ENCODE data around the gene PROB1.
"Not testable (repeated sequence)": the region's sequence is repeated elsewhere in the genome, so short reads cannot be mapped to it uniquely, and the experiment has no call there.

Gene PROB1

GRCh38 chr5:139387611-139388197, 7.2 kb downstream of the PROB1 start:
- no peak for DNase-seq (ENCODE audit: low read depth in 2 of 2)
- no peak overlapping the region for H3K4me3 ChIP-seq (replicated peaks in 1 of 2; ENCODE audit: low read depth in 2 of 2, low read length in 2 of 2)
- TF ChIP-seq CTCF (IDR thresholded peaks at IDR 0.05; ENCODE audit: low read depth, low read length) = no peak

GRCh38 chr5:139386956-139387355, 7.9 kb downstream of the PROB1 start:
- H3K4me3 ChIP-seq (replicated peaks in 1 of 2; ENCODE audit: low read depth in 2 of 2, low read length in 2 of 2); DNase-seq (ENCODE audit: low read depth in 2 of 2): not testable (repeated sequence)

- DNase-seq (ENCODE audit: low read depth in 2 of 2) = no peak
- H3K4me3 ChIP-seq (replicated peaks in 1 of 2; ENCODE audit: low read depth in 2 of 2, low read length in 2 of 2) = no peak overlapping the region
- no peak for TF ChIP-seq CTCF (IDR thresholded peaks at IDR 0.05; ENCODE audit: low read depth, low read length)
These were observed 8.9 kb downstream of the PROB1 start for GRCh38 chr5:139386050-139386438.

DNA sequence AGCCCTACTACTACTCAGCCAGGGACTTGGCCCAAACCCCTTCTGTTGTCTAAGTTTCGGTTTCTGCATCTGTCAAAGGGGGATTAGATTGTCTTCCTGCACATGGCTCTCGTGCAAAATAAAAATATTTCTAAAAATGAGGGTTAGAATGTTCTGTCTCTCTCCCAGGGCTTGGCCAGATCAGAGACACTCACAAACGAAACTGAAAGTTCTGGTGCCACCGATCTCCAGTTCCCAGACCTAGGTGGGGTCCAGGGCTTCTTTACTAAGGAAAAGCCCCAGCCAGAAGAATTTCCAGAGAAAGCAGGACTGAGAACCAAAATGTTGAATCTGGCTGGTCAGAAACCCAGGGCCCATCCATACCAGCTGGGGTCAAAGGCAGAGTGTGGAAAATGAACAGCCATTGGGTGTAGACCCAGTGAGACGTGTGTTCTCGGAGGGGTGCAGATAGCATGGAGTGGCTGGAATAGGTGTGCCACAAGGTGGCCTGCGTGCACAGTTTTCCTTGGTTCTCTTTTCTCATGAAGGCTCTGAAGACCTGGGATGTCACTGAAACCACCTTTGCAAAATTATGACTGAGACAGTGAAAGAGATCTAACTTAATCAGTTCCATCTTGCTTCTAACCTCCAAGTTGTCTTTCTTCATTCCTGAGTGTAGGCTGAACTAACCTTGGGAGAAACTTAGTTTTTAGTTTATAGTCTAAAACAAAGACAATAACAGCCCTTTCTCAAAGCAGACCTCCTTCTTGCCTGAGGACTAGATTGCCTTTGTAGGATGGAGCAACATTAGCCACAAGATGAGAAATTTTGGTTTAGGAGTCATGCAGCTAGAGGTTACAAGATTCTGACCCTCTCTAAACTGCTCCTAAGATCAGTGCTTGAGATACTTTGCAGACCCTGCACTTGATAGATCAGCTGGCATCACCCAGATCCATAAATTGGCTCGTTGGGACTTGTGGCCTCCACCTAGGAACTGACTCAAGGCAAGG, 9.5 kb downstream of the PROB1 start:
- TF ChIP-seq CTCF (IDR thresholded peaks at IDR 0.05; ENCODE audit: low read depth, low read length) = no peak
- DNase-seq (ENCODE audit: low read depth in 2 of 2) = no peak
- peak overlapping the region in 1 of 2 donors; percentile 18 for H3K4me3 ChIP-seq (replicated peaks in 1 of 2; ENCODE audit: low read depth in 2 of 2, low read length in 2 of 2)

GRCh38 chr5:139384591-139385051, 10.3 kb downstream of the PROB1 start:
- no peak overlapping the region for H3K4me3 ChIP-seq (replicated peaks in 1 of 2; ENCODE audit: low read depth in 2 of 2, low read length in 2 of 2)
- DNase-seq (ENCODE audit: low read depth in 2 of 2) = no peak
- TF ChIP-seq CTCF (IDR thresholded peaks at IDR 0.05; ENCODE audit: low read depth, low read length) = no peak

DNA sequence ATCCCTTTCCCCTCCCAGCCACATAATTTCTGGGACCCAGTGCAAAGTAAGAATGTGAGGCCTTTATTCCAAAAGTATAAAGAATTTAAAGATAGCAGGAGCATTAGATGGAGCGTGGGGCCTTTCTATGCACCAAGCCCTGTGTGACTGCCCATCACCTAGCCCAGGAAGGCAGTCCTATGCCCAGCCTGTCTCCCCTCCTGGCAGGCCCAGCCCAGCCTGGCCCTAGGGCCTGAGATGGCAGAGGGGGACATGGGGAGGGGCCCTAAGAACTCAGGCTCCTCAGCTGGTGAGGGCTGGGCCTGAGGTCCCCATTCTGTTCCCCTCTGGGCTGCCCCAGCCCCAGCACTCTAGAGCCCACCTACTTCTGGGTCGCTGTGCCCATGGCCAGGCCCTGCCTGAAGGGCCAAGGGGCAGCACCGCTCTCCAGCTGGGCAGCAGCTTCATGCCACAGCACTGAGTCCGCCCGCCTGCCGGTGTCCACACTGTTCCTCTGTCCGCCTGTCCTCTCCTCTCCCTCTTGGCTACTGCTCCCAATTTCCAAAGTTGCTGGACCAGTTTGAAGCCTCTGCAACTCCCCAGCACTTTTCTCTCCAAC, 10.8 kb downstream of the PROB1 start:
- no peak for DNase-seq (ENCODE audit: low read depth in 2 of 2)
- no peak overlapping the region for H3K4me3 ChIP-seq (replicated peaks in 1 of 2; ENCODE audit: low read depth in 2 of 2, low read length in 2 of 2)

More for the DNA sequence above, 10.8 kb downstream of the PROB1 start:
- no peak for TF ChIP-seq CTCF (IDR thresholded peaks at IDR 0.05; ENCODE audit: low read depth, low read length)

All from cardiac fibroblast (primary cell).